HPDE6-E6E7 (cell line): ENCODE data around the gene HBS1L.

ENCODE experiments used
- DNase-seq: peaks from one replicate; pipeline ENCODE4 v3.0.0; 2011; ENCODE audit warnings: missing footprints; ENCODE audit errors: extremely low spot score

HBS1L gene

DNA sequence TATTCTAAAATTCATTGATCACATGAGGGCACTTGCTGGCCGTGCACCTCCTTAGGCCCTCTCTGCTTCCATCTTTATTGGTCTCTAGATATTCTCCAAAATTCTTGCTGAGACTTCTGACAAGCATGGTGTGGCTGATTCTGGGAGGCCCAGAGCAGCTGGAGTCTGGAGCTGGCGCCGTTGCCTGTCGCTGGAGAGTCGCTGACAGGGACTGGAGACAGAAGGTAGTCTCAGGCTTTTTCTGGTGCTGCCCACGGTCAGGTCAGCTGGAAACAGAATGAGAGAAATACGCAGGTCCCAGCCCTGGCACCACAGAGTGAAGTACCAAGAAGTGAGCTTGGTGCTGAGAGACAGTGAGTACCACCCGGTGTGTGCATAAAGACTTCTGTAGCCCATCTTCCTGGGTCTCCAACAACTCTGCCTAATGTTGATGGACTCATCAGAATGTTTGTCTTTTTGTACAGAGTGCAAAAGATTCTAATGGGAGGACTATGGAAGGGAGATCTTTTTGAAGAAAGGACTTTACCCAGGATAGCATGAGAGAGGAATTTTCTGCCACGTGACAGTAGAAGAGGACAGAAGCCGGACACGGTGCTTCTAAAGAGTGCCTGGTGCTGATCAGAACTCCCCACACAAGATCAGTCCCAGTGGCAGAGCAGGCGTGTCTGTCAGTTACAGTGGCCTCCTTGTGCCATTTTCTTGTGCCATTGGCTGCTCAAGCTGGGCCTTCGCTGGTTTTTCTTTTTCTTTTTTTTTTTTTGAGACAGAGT lies 102.9 kb downstream of the HBS1L start:
- DNase-seq = no peak

DNA sequence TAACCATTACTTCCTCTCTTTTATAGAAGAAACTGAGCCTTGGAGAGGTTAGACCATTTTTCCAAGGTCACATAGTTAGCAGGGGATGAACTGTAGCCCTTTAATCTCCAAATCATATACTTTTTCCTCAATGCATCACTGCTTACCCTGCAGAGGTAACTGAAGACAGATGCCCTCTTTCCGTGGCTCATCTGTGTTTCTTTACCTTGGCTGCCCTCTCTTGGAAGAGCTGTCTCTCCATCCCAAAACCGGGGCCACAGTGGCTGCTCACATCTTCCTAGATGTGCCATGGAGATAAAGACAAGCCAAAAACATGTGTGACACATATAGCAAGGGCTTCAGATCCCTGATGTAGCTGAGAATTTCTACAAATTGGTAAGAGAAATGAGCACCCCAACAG lies 104.1 kb downstream of the HBS1L start:
- DNase-seq = no peak

DNA sequence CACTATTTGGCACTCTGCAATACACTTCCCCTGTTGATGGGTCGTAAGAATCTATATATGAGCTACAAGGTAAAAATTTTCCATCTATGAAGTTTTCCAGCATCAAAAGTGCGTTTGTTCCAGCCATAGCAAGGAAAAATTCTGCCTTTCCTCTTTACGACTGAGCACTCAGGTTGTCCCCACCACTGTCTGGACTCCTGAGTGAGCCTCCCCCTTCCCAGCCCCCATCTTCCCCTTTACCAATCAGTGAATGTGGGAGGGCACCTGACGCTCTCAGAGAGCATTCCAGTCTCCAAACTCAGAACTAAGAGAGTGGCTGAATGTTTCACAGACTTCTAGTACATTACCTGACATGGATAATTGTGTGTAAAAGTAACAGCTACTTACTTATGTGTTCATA lies 104.7 kb downstream of the HBS1L start, which contains the start of gene ALDH8A1:
TSS of gene ALDH8A1 (minus strand) at position 175 of the 400 bp plus-strand sequence. CDS start at position 127, 48 bp downstream.
- DNase-seq = no peak

DNA sequence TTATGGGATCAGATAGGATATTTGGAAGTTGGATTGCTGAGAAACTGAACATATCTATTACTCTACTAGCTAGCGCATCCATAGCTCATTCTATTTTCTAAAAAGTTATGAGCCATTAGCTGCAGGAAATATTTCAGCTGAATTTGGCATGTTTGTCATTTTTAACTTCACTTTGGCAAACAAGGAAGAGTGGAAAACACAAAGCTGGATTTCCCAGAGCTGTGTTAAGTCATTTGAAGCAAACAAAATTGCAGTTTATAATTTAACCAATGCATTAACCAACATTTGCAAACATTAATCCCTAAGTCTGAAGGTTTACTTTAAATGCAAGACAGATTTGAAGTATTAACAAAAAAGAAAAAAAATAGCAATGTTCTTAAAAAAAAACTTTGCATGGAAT lies 105.9 kb downstream of the HBS1L start:
- no peak for DNase-seq

DNA sequence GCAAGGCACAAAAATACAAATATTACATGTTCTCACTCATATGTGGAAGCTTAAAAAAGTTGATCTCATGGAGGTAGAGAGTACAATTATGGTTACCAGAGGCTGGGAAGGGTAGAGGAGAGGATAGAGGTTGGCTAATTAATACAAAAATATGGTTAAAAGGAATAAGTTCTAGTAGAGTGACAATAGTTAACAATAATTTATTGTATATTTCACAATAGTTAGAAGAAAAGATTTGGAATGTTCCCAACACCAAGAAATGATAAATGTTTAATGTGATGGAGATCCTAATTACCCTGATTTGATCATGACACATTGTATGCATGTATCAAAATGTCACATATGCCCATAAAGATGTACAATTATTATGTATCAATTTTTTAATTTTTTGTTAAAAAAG lies 106.5 kb downstream of the HBS1L start:
- DNase-seq = no peak

DNA sequence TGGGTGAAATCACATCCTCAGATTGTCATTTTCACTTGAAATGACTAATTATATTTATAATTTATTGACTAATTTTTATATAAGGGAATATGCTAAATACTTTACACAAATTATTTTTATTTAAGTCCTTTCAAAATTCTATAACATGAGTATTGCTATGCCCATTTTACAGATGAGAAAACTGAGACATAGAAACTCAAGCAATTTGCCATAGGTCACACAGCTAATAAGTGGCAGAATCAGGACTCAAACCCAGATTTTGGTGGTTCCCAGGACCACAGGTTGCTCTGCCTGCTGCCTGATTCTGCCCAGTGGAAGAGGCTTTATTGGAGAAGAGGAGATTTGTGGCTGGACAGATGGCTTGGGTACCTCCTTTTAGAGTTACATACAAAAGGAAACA lies 109.6 kb downstream of the HBS1L start:
- no peak for DNase-seq

DNA sequence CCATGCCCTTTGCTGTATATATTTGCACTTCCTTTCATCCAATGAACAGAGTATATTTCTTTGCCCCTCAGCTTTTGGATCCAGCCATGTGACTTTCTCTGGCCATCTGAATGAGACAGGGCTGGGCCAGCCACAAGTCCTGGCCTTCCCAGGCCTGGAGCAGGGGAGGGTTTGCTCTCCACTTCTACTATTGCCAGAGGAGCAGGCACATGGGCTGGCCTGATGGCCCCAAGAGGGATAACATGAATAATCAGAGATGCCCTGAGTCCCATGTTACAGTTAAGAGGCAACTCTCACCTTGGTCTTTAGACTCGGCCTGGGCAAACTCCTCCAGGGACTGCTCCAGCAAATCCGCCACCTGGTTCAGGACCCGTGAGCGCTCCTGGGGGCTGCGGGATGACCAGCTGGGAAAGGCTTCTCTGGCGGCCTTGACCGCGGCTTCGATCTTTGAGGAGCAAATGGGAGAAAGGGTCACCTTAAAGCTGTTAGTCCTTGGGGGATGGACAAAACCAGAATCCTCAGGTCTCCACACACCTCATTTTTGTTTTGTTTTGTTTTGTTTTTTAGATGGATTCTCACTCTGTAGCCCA lies 111.0 kb downstream of the HBS1L start:
- DNase-seq = no peak

DNA sequence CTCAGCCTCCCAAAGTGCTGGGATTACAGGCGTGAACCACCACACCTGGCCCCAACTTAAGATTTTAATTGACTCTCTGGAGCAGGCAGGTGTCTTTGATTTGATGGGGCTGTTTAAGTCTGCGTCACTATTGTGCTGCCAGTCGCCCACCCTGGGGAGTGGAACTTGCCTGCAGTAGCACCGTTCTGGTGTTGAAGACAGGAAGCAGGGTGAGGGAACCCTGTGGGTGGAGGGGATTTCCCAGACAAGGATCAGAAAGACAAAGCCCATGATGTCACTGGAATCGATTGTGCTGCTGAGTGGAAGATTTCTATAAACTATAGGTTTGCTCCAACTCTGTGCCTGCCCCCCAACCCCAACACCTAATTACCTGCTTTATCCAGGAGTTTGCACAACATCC lies 115.7 kb downstream of the HBS1L start:
- no peak for DNase-seq

DNA sequence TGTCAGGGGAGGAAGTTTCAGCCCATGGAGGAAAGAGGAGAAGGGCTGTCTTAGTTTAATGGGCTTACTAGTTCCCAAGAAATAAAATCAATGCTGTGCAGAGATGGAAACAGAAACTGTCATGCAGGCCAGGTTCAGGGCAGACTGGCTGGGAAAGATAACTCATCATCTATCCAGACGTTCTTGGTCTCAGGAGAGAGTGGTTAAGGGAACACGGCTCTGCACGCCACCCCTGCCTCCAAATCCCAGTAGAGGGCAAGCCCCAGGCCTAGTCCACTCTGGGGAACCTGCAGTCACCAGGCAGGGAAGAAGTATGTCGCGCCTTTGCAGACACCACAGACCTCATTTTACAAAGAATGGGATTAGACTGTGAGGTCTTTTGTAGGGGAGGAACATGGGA lies 117.2 kb downstream of the HBS1L start:
- DNase-seq = no peak

DNA sequence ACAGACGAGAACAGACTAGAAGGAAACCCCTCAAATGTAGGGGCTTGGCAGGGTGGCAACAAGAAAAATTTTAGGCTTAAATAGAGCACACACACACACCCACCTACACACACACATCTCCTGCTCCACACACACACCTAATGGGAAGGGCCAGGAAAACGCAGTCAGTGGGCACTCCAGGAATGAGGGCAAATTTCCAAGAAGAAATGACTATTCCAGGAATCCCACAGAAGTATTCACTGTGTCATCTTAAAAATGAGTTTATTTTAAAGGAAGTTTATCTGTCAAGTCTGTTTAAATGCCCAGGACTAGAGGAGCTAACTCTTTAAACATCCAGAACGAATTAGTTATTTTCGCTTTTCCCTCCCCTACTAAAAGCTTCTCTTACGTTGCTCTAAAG lies 117.7 kb downstream of the HBS1L start:
- no peak for DNase-seq

DNA sequence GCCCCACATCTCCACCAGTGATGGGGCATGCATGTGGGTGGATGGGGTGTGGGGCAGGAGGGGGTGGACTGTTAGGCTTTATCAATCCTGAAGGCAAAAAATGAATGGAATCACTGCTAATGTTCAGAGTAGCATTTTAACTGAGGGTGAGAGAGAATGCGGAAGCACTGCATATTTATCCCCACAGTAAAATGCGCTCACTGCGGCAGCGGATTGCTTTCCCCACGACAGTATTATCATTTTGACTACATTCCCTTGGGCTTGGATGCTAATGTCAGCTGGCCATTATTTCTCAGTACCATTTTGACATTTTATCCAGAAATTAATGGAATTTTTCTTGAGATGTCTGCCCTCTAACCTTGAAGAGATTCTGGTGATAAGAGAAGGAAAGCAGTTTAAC lies 118.1 kb downstream of the HBS1L start:
- no peak for DNase-seq

DNA sequence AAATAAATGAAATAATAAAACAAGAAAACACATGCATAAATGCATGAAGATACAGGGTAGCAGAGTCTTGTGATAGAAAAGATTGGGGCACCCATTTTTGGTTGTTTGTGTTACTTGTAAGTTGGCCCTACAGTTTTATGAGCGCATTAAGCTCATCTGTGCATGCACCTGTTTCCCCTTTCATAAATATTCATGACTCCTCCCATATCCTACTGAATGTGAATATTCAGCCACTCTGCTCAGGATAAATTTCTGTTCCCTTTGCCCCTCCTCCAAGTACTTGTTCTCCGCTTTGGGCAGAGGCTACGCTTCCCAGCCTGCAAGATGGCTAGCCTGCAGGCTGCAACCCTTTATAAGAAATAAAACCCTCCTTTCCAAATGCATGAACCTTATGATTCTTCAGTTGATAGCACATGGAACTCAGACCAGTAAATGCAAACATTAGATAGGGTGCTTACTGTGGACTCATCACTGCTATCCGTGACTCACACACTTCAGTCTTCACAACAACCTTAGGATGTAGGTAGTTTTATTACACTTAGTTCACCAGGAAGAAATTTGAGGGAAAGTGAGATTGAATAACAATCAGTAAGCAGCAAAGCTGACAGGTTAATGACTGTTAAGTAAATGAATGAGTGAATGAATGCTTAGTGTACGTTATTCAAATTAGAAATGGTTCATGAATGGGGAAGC lies 119.7 kb downstream of the HBS1L start:
- no peak for DNase-seq

DNA sequence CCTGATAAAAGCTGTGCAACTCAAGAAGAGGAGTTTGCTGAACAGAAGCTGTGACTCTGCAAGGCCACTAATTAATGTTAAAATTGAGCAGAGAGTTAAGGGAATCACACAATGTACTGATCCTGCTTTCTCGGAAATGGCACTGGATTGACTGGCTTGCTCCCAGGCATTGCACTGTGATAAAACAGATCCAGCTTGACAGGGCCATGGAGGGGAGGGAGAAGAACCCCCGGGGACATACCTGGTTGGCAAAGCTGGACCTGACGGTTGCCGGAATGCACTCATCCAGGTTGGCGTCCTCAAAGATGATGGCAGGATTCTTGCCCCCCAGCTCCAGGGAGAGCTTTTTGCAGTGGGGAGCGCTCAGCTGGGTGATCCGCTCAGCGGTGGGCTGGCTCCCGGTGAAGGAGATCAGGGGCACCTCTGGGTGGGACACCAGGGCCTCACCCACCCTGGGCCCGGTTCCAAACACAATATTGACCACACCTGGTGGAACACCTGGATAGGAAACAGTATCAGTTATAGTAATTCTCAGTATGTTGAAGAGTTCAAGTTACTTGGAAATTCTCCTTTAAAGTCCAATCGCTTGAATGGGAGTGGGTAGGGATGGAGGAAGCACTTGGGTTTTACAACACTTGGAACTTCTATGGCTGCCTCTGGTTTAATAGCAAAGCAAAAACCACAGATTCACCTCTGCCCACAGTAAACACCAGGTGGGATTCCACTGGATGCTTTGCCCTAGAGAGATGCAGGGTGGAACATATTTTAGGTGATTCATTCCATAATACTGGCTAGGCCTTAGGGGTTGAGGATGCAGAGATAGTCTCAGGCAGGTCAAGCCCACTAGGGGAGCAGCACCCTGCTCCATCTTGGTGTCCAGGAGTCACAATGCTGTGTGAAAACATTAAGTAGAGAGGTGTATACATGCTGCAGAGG lies 121.8 kb downstream of the HBS1L start:
- no peak for DNase-seq

DNA sequence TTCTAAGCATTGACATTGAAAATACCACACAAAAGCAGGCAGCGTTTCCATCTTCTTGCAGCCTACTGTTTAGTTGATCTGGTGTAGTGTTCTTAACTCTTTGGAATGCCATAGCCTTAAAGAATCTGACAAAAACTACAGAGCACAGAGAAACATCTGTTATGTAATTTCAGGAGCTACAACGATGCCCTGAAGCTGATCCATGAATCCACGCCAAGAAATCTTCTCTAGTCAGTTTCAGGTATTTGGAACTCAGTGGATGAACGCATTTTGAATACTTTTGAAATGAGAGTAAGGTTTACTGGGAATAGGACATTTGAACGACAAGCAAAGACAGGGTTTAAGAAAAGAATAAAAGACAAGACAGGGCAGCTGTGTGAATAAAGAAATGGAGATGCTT lies 122.5 kb downstream of the HBS1L start:
- no peak for DNase-seq

DNA sequence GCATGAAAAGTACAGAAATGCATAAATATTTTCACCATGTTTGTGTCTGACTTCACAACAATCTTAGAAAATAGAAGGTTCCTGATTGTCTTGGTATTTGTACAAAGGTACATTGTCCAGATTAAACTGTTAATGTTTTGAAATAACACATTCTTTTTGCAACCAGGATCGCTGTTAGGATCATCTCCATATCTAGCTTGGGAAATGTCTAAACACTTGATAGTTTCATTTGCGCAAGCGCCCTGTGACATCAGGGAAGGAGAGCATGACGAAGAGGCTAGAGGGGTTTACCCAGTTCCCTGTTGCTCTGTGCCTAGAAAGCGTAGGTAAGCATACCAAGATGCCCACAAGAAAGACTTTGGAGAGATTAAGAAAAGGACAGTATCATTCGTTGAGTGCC lies 124.2 kb downstream of the HBS1L start:
- no peak for DNase-seq

DNA sequence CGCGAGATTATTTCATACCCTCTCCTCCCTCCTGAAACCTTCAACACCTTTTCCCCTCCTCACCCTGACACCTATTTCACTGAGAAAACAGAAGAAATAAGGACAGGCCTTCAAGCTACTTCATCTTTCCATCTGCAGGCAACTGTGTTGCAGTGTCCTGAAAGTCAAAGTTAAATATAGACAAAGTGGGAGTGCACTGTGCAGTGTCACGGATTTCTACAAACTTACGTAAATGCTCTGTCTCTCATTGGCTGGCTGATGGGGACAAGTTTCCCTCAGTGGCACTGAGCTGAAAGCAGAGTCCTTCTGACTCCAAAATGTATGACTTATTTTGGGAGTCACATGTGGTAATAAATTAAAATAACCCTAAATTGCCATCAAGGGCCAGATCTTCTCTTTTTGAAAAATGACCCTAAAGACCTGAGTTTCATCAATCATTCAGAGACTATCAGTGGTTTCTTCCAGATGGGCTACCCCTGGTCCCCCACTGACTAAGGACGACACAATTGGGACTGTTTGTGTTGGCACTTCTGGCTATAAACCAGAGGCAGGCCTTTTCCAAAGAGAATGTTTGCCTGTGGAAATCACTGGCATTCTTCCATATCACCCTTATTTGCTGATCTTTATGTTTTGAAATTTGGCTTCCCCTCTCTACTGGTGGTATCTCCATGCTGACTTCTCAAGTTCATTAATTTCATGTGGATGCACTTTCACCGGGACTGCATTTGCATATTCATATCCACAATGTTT lies 126.3 kb downstream of the HBS1L start:
- DNase-seq = no peak

DNA sequence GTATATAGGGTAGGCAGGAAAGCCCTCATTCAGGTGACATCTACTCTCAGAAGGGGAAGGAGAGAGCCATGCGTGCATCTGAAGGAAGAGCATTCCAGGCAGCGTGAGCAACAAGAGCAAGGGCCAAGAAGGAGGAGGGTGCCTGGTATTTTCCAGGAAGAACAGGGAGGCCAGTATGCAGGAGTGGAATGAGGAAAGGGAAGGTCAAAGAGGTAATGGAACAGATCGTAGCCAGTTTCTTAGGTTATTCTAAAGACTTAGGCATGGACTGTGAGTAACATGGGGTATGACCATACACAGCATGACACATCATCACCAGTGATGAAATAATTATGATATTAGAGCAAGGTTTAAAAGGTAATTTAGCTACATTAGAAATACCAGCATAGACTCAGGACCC lies 128.8 kb downstream of the HBS1L start:
- DNase-seq = peak; percentile 76

DNA sequence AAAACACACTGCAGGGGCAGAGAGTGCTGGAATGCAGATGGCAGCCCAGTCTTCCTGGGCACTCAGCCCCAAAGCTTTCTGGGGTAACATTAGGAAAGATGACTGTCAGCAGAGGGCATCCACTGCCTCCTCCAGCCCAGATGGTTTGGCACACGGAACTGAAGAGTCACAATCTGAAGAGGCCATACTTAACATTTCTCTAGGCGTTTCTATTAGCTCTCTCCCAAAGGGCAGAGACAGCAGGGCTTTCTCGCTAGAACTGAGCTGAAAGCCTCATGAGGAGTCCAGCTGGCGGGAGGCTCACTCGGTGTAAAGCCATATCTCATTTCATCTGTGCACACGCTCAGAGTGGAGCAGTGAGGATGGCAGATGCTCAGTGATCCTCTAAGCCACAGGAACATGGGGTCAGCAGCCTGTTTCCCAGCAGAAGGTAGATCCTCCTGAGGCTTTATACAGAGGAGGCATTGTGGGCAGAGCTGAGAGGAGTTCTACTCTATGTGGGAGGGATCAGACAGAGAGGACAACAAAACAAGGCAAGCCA lies 132.8 kb downstream of the HBS1L start:
- DNase-seq = no peak

DNA sequence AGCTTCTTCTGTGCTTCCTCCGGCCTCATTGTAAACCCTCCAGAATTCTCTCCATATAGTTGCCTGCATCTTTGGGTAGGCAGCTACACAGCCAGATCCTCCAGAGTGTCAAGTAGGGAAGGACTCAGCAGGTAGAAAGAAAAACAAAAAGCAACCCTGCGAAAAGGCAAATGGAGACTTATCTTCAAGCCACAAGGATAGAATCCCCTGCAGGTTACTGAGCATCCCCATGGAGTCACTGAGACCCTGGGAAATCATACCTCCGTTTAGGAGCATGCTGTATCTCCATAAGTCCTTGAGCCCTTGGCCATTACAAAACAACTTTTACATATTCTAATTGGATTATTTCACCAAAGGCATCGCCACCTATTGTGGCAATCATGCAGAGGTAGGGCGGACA lies 133.3 kb downstream of the HBS1L start:
- no peak for DNase-seq

DNA sequence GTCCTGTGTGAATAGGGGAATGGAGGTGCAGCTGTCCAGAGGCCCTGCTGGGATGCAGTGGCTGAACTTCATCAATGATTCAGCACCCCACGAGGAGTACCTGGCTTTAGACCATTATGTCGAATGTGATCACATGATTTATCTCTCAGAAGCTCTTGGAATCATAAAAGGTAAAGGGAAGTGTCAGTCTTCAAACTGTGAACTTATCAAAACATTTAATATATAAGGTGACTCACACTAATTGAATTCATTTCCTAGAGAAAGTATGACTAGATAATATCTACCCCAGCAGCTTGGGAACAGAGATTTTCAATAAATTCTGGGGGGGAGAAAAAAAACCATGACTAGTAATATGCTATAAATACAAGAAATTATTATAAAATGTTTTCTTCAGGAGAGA lies 134.2 kb downstream of the HBS1L start:
- DNase-seq = no peak

DNA sequence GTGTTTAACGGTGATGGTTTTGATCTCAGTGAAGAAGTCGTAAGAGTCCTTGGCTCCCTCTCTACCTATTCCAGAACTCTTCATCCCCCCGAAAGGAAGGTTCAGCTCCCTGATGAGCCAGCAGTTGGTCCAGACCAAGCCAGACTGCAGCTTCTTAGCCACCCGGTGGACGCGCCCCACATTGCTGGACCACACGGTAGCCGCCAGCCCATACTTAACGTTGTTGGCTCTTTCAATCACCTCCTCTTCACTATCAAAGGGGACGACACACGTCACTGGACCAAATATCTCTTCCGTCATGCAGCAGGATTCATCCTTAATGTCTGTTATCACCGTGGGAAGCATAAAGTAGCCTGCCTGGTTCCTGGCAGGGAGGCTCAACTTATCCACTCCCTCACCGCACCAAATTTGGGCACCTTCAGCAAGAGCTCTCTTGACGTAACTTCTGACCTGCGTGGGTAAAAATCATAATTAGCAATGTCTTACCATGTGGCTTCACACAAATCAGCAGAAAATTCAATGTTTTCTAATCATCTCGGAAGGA lies 136.1 kb downstream of the HBS1L start:
- DNase-seq = no peak
